Mesenchymal stem cell (in vitro differentiated cells and primary cell): ENCODE data around the gene PARK7.

ENCODE experiments used
- DNase-seq: peaks from one replicate; pipeline ENCODE4 v3.0.0-alpha.2; 2013
- H2AFZ ChIP-seq: one replicate; pipeline ENCODE4 v1.6.1; 2013; ENCODE audit warnings: low read depth, mild to moderate bottlenecking, control low read depth, inconsistent platforms, low read length, moderate library complexity
- H2AK5ac ChIP-seq: 2 replicates; pipeline ENCODE4 v1.6.1; 2013; ENCODE audit warnings: low read length, moderate library complexity, mild to moderate bottlenecking, inconsistent platforms; ENCODE audit not compliant: severe bottlenecking
- H2BK120ac ChIP-seq: one replicate; pipeline ENCODE4 v1.6.1; 2013; ENCODE audit warnings: low read depth, mild to moderate bottlenecking, inconsistent platforms, low read length, moderate library complexity
- H2BK12ac ChIP-seq, 2 experiments: one replicate each; pipeline ENCODE4 v1.6.1; 2013; ENCODE audit warnings: inconsistent platforms in 2 of 2, low read length in 2 of 2, mild to moderate bottlenecking in 2 of 2, moderate library complexity in 2 of 2, control low read depth in 1 of 2
- H2BK15ac ChIP-seq: one replicate; pipeline ENCODE4 v1.6.1; 2013; ENCODE audit warnings: mild to moderate bottlenecking, low read depth, inconsistent platforms; ENCODE audit not compliant: poor library complexity, severe bottlenecking
- H2BK5ac ChIP-seq: 2 replicates; pipeline ENCODE4 v1.6.1; 2013; ENCODE audit warnings: low read depth, mild to moderate bottlenecking, low read length, control low read depth, inconsistent platforms; ENCODE audit not compliant: poor library complexity, severe bottlenecking
- H3K14ac ChIP-seq, 2 experiments: one replicate each; pipeline ENCODE4 v1.6.1; 2013; ENCODE audit warnings: inconsistent platforms in 2 of 2, low read length in 2 of 2, control low read depth in 1 of 2, mild to moderate bottlenecking in 1 of 2, moderate library complexity in 1 of 2
- H3K18ac ChIP-seq, 2 experiments: one replicate each; pipeline ENCODE4 v1.6.1; 2013; ENCODE audit warnings: inconsistent platforms in 2 of 2, low read length in 2 of 2, control low read depth in 1 of 2, low read depth in 1 of 2, mild to moderate bottlenecking in 1 of 2
- H3K23ac ChIP-seq, 2 experiments: one replicate each; pipeline ENCODE4 v1.6.1; 2013; ENCODE audit warnings: inconsistent platforms in 2 of 2, low read length in 2 of 2, mild to moderate bottlenecking in 2 of 2, moderate library complexity in 2 of 2, control low read depth in 1 of 2
- H3K27ac ChIP-seq: 2 replicates; pipeline ENCODE4 v1.5.1; 2013; ENCODE audit warnings: mild to moderate bottlenecking, moderate library complexity, low read length, control low read depth, inconsistent platforms; ENCODE audit not compliant: poor library complexity, severe bottlenecking
- H3K27me3 ChIP-seq, 2 experiments: 2 replicates each; pipeline versions ENCODE4 v1.6.1 to v1.7.0; 2013; ENCODE audit warnings: low read length in 2 of 2, mild to moderate bottlenecking in 2 of 2, moderate library complexity in 2 of 2, control low read depth in 1 of 2, inconsistent platforms in 1 of 2; ENCODE audit not compliant: control insufficient read depth in 1 of 2, insufficient read depth in 1 of 2
- H3K36me3 ChIP-seq, 2 experiments: 2 replicates each; pipeline versions ENCODE4 v1.6.1 to v1.7.0; 2013; ENCODE audit warnings: low read length in 2 of 2, control low read depth in 1 of 2, inconsistent platforms in 1 of 2, low read depth in 1 of 2, mild to moderate bottlenecking in 1 of 2; ENCODE audit not compliant: insufficient read depth in 2 of 2, control insufficient read depth in 1 of 2
- H3K4ac ChIP-seq, 2 experiments: one replicate each; pipeline ENCODE4 v1.6.1; 2013; ENCODE audit warnings: inconsistent platforms in 2 of 2, low read length in 2 of 2, mild to moderate bottlenecking in 2 of 2, moderate library complexity in 2 of 2, control low read depth in 1 of 2, low read depth in 1 of 2
- H3K4me1 ChIP-seq: 2 replicates; pipeline ENCODE4 v1.6.1; 2013; ENCODE audit warnings: low read depth, low read length, control low read depth; ENCODE audit not compliant: control insufficient read depth, insufficient read depth
- H3K4me2 ChIP-seq: 2 replicates; pipeline ENCODE4 v1.6.1; 2013; ENCODE audit warnings: low read length, mild to moderate bottlenecking, inconsistent platforms; ENCODE audit not compliant: poor library complexity, severe bottlenecking
- H3K4me3 ChIP-seq, 2 experiments: 2 replicates each; pipeline versions ENCODE4 v1.5.1 to v1.7.0; 2013; ENCODE audit warnings: low read length in 2 of 2, mild to moderate bottlenecking in 2 of 2, control low read depth in 1 of 2, low read depth in 1 of 2; ENCODE audit not compliant: insufficient read depth in 1 of 2
- H3K79me1 ChIP-seq: replicated peaks from 2 replicates; pipeline ENCODE4 v1.6.1; 2013; ENCODE audit warnings: mild to moderate bottlenecking, control low read depth, low read length, inconsistent platforms; ENCODE audit not compliant: poor library complexity, severe bottlenecking
- H3K9ac ChIP-seq: 2 replicates; pipeline ENCODE4 v1.7.0; 2013; ENCODE audit warnings: mild to moderate bottlenecking, low read length, moderate library complexity
- H3K9me3 ChIP-seq: 2 replicates; pipeline ENCODE4 v1.7.0; 2013; ENCODE audit warnings: mild to moderate bottlenecking, low read length; ENCODE audit not compliant: control insufficient read depth
- H4K8ac ChIP-seq: one replicate; pipeline ENCODE4 v1.6.1; 2013; ENCODE audit warnings: inconsistent platforms, mild to moderate bottlenecking, low read length, moderate library complexity
- H4K91ac ChIP-seq: one replicate; pipeline ENCODE4 v1.6.1; 2013; ENCODE audit warnings: mild to moderate bottlenecking, low read length, inconsistent platforms
- WGBS: methylation state at CpG from one replicate; pipeline ENCODE4 v1.1.7; 2013; ENCODE audit warnings: mixed read lengths; 5-methylcytosine and 5-hydroxymethylcytosine counted together

PARK7 gene

GRCh38 chr1:8009043-8010002 lies 47.8 kb downstream of the PARK7 start:
- Histone ChIP-seq H3K4me2 (no peak overlapping the region), H3K23ac (no peak overlapping the region), H2BK120ac (no peak overlapping the region), H3K9ac (no peak overlapping the region), H3K9me3 (no peaks in the 10 kb centered on the region), H4K8ac (peak overlapping the region; percentile 35), H2BK15ac (no peak overlapping the region), H3K4ac (no peak overlapping the region), H3K27ac (no peak overlapping the region), H3K18ac (no peak overlapping the region), H2AFZ (no peak overlapping the region), H3K14ac (no peak overlapping the region), H3K27me3 (no peaks in the 10 kb centered on the region), H2BK12ac (no peak overlapping the region), H2BK5ac (peak overlapping the region; percentile 12), H3K79me1 (peaks cover 27% of the 10 kb centered on the region), H3K36me3 (peaks cover 35 to 56% of the 10 kb centered on the region in 2 experiments), H3K4me3 (no peak overlapping the region), H3K4me1 (peaks cover 12% of the 10 kb centered on the region), H2AK5ac (no peak overlapping the region), H4K91ac (no peak overlapping the region)
- no peak for DNase-seq
- WGBS = 96% methylated on average over 18 of the region's 18 CpGs

GRCh38 chr1:8010080-8010664 lies 48.7 kb downstream of the PARK7 start:
- Histone ChIP-seq H3K79me1 (peaks cover 30% of the 10 kb centered on the region), H3K4me3 (no peak overlapping the region), H2BK12ac (no peak overlapping the region), H4K8ac (peak overlapping the region; percentile 80), H3K23ac (no peak overlapping the region), H3K4me1 (peaks cover 5% of the 10 kb centered on the region), H3K9ac (no peak overlapping the region), H3K27ac (no peak overlapping the region), H2BK5ac (no peak overlapping the region), H3K4me2 (no peak overlapping the region), H2BK15ac (no peak overlapping the region), H2AK5ac (no peak overlapping the region), H3K9me3 (no peaks in the 10 kb centered on the region), H3K4ac (no peak overlapping the region), H3K18ac (peak overlapping the region in 1 of 2 experiments; percentile 42), H3K14ac (peak overlapping the region in 1 of 2 experiments; percentile 26), H2AFZ (no peak overlapping the region), H2BK120ac (no peak overlapping the region), H3K27me3 (no peaks in the 10 kb centered on the region), H3K36me3 (peaks cover 37 to 60% of the 10 kb centered on the region in 2 experiments), H4K91ac (no peak overlapping the region)
- 93% methylated on average over 8 of the region's 8 CpGs for WGBS
- peak; percentile 15 for DNase-seq

GRCh38 chr1:8011016-8011415 lies 49.5 kb downstream of the PARK7 start:
- H3K14ac ChIP-seq = no peak overlapping the region
- WGBS = 97% methylated on average over 4 of the region's 4 CpGs

More at GRCh38 chr1:8011016-8011415, 49.5 kb downstream of the PARK7 start:
- H3K9me3 ChIP-seq = no peaks in the 10 kb centered on the region
- H3K27ac ChIP-seq = no peak overlapping the region
- peaks cover 30% of the 10 kb centered on the region for H3K79me1 ChIP-seq
- H3K36me3 ChIP-seq = peaks cover 37 to 60% of the 10 kb centered on the region in 2 experiments
- peak overlapping the region; percentile 4 for H4K8ac ChIP-seq
- no peak overlapping the region for H3K9ac ChIP-seq
- H2BK12ac ChIP-seq = no peak overlapping the region
- H2BK15ac ChIP-seq = no peak overlapping the region
- H3K4me2 ChIP-seq = no peak overlapping the region
- no peaks in the 10 kb centered on the region for H3K27me3 ChIP-seq
- no peak overlapping the region for H3K23ac ChIP-seq
- H2BK5ac ChIP-seq = no peak overlapping the region
- DNase-seq = no peak
- H2AK5ac ChIP-seq = no peak overlapping the region
- H3K18ac ChIP-seq = peak overlapping the region in 1 of 2 experiments; percentile 23
- H3K4me3 ChIP-seq = no peak overlapping the region
- H3K4me1 ChIP-seq = peaks cover 3% of the 10 kb centered on the region
- no peak overlapping the region for H3K4ac ChIP-seq
- H2BK120ac ChIP-seq = no peak overlapping the region
- no peak overlapping the region for H4K91ac ChIP-seq
- H2AFZ ChIP-seq = no peak overlapping the region
